Activated CD8-positive, alpha-beta T cell treated with anti-CD3 and anti-CD28 coated beads for 36 hours (primary cell): ENCODE measurements around the gene THEM4. TPM values are rescaled to one million over a fixed set of nuclear protein-coding genes. Genes with fewer than 3 reads are reported as not detected.
"Not testable (repeated sequence)": the region's sequence is repeated elsewhere in the genome, so short reads cannot be mapped to it uniquely, and the experiment has no call there.

Source experiments
- ATAC-seq: fragments of 200-7000 bp; cut with Tn5 transposase; one replicate; pipeline ENCODE4 v1.10.0; 2021; ENCODE audit warnings: mild to moderate bottlenecking, moderate library complexity
- CTCF ChIA-PET: fragments of 350-600 bp; sonication (Branson Sonifier 250); formaldehyde crosslinking; loops from one replicate; lab custom pipeline; 2021; ENCODE audit warnings: antibody characterized with exemption; lab: Charles Lee
- POLR2A ChIA-PET: fragments of 350-600 bp; sonication (Branson Sonifier 250); formaldehyde crosslinking; loops from one replicate; lab custom pipeline; 2021; ENCODE audit warnings: antibody characterized with exemption; lab: Charles Lee
- DNase-seq: peaks from one replicate; pipeline ENCODE4 v3.0.0-alpha.2; 2020
- H3K27ac Mint-ChIP-seq: one replicate; pipeline ENCODE4 v1.8.0; 2021; ENCODE audit warnings: mild to moderate bottlenecking, mixed read lengths
- H3K27me3 Mint-ChIP-seq: one replicate; pipeline ENCODE4 v1.8.0; 2021; ENCODE audit warnings: mixed read lengths
- H3K36me3 Mint-ChIP-seq: one replicate; pipeline ENCODE4 v1.8.0; 2021; ENCODE audit warnings: low read depth, mixed read lengths
- H3K4me1 Mint-ChIP-seq: one replicate; pipeline ENCODE4 v1.8.0; 2021; ENCODE audit warnings: low read depth, mixed read lengths
- H3K4me3 Mint-ChIP-seq: one replicate; pipeline ENCODE4 v1.8.0; 2021; ENCODE audit warnings: mild to moderate bottlenecking, moderate library complexity, mixed read lengths
- H3K9me3 Mint-ChIP-seq: one replicate; pipeline ENCODE4 v1.8.0; 2021; ENCODE audit warnings: mixed read lengths
- CTCF ChIP-seq: fragments of 200-600 bp; IDR thresholded peaks from one replicate; pipeline ENCODE4 v1.8.0; 2022; ENCODE audit warnings: antibody characterized with exemption, mild to moderate bottlenecking
- intact Hi-C: fragments of 100-400 bp; cut with micrococcal nuclease; formaldehyde crosslinking; loops from one replicate; pipeline ENCODE4 v1.10.0; 2022
- total RNA-seq, 2 experiments: library from RNA; stranded (reverse); gene quantifications; one replicate each; pipeline ENCODE4 v1.2.3, GENCODE V29; 2021

The THEM4 gene
- total RNA-seq, 2 experiments from 2014 or later: 19.9 to 22.0 TPM

- Mint-ChIP-seq H3K27ac (no peak overlapping the region), H3K9me3 (no peaks in the 10 kb centered on the region), H3K36me3 (peaks cover 28% of the 10 kb centered on the region), H3K27me3 (no peaks in the 10 kb centered on the region), H3K4me1 (no peaks in the 10 kb centered on the region), H3K4me3 (no peak overlapping the region)
- ChIA-PET CTCF (interaction anchor here (0.8 to 4.4 kb wide), 4 partner anchors 76 to 136 kb away, joined by 3 to 24 read pairs (median 4); no protein-coding TSS in a partner anchor), POLR2A (no interaction called here)
- intact Hi-C loops: no loop called here
- DNase-seq: no peak
- TF ChIP-seq CTCF: no peak
- ATAC-seq: no peak
These were observed 26.8 kb downstream of the THEM4 start for GRCh38 chr1:151882466-151882865.

DNA sequence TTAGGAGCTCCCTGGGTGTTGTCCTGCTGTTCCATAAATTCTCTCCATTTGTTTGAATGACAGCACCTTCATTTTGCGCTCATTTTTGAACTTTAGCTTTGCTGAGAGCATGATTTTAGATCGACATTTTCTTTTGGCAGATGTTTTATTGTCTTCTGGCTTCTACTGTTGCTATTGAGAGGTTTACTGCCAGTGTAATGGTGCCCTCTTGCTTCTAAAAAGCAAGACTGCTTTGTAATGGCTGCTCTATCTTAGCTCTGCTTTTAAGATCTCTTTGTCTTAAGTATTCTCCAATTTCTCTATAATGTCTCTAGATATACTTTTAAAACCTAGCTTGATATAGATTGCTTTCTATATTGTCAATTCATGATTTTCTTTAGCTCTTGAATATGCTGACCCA is 27.8 kb downstream of the THEM4 start:
- no peak overlapping the region for H3K27ac Mint-ChIP-seq
- POLR2A ChIA-PET: interaction anchor here (0.8 to 1.0 kb wide), 2 partner anchors 9 to 30 kb away, joined by 3 read pairs; no protein-coding TSS in a partner anchor
- H3K4me1 Mint-ChIP-seq: no peaks in the 10 kb centered on the region
- peaks cover 25% of the 10 kb centered on the region for H3K36me3 Mint-ChIP-seq
- intact Hi-C loops: no loop called here
- H3K9me3 Mint-ChIP-seq: no peaks in the 10 kb centered on the region
- H3K4me3 Mint-ChIP-seq: no peak overlapping the region
- CTCF ChIA-PET: interaction anchor here (0.8 to 4.4 kb wide), 13 partner anchors 9 to 288 kb away, joined by 3 to 24 read pairs (median 3); no protein-coding TSS in a partner anchor
- ATAC-seq (no peak), DNase-seq (no peak)
- no peaks in the 10 kb centered on the region for H3K27me3 Mint-ChIP-seq
- TF ChIP-seq CTCF: no peak

DNA sequence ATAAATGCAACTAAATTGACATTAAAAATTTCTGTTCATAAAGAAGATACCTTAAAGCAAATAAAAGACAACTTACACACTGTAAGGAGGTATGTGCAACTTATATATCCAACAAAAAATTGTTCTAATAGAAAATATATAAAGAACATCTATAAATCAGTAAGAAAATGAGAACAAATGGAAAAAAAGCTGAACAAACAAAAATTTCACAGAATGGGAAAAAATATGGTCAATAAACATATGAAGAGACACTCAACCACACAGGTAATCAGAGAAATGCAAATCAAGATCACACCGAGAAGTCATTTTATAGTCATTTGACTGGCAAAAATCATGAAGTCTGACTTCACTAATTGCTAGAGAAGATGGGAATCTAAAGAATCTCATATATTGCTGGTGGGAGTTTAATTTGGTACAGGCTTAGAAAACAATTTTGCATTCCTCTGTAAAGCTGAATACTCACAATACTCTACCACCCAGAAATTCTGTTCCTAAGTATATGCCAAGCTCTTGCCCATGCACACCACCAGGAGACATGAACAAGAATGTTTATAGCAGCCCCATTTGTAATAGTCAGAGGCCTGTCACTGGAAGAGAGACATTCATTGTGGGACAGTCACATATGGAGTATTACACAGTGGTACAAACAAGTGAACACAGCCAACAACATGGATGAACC is 33.8 kb downstream of the THEM4 start:
- Mint-ChIP-seq H3K27ac (peak overlapping the region; percentile 26), H3K4me3 (no peak overlapping the region), H3K9me3 (no peaks in the 10 kb centered on the region), H3K4me1 (peaks cover 13% of the 10 kb centered on the region), H3K27me3 (no peaks in the 10 kb centered on the region), H3K36me3 (peaks cover 21% of the 10 kb centered on the region)
- ChIA-PET CTCF (interaction anchor here (0.8 to 2.0 kb wide), 3 partner anchors 9 to 126 kb away, joined by 3 to 5 read pairs (median 3); no protein-coding TSS in a partner anchor), POLR2A (interaction anchor here (0.6 kb wide), 1 partner anchor 371 kb away, joined by 3 read pairs; no protein-coding TSS in a partner anchor)
- ATAC-seq: no peak
- no peak for DNase-seq
- TF ChIP-seq CTCF: no peak
- intact Hi-C loops: no loop called here

DNA sequence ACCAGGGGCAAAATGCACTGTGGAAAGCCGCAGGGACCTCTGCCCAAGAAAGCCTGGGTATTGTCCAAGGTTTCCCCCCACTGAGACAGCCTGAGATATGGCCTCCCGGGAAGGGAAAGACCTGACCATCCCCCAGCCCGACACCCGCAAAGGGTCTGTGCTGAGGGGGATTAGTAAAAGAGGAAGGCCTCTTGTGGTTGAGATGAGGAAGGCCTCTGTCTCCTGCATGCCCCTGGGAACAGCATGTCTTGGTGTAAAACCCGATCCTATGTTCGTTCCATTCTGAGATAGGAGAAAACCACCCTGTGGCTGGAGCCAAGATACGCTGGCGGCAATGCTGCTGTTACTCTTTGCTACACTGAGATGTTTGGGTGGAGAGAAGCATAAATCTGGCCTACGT is 36.5 kb downstream of the THEM4 start:
- ATAC-seq, H3K27me3 Mint-ChIP-seq, DNase-seq, H3K4me3 Mint-ChIP-seq, CTCF ChIA-PET, H3K27ac Mint-ChIP-seq, intact Hi-C loops, H3K9me3 Mint-ChIP-seq, POLR2A ChIA-PET: not testable (repeated sequence)
- Mint-ChIP-seq H3K4me1 (peaks cover 20% of the 10 kb centered on the region), H3K36me3 (peaks cover 19% of the 10 kb centered on the region)

- Mint-ChIP-seq H3K27me3 (no peaks in the 10 kb centered on the region), H3K27ac (no peak overlapping the region), H3K9me3 (no peaks in the 10 kb centered on the region), H3K4me1 (peaks cover 22% of the 10 kb centered on the region), H3K36me3 (peaks cover 16% of the 10 kb centered on the region), H3K4me3 (no peak overlapping the region)
- POLR2A ChIA-PET: no interaction called here
- DNase-seq (no peak), ATAC-seq (no peak)
- CTCF ChIA-PET: interaction anchor here (0.9 kb wide), 2 partner anchors 27 to 33 kb away, joined by 3 read pairs; no protein-coding TSS in a partner anchor
- no peak for TF ChIP-seq CTCF
- intact Hi-C loops: no loop called here
These were observed 37.9 kb downstream of the THEM4 start for GRCh38 chr1:151871284-151872030.
